NCI-H1436 (cell line): ENCODE measurements around the gene ELF3.
"Not testable (repeated sequence)": the region's sequence is repeated elsewhere in the genome, so short reads cannot be mapped to it uniquely, and the experiment has no call there.

Source experiments
- DNase-seq: peaks from one replicate; lab custom pipeline; 2025; lab: John Stamatoyannopoulos, UW

Gene ELF3

GRCh38 chr1:202010180-202011015 lies at the start of gene ELF3:
TSS of gene ELF3 (plus strand) at chr1:202010587. CDS start at chr1:202011137, 550 bp downstream.
- DNase-seq, result peak; percentile 97

DNA sequence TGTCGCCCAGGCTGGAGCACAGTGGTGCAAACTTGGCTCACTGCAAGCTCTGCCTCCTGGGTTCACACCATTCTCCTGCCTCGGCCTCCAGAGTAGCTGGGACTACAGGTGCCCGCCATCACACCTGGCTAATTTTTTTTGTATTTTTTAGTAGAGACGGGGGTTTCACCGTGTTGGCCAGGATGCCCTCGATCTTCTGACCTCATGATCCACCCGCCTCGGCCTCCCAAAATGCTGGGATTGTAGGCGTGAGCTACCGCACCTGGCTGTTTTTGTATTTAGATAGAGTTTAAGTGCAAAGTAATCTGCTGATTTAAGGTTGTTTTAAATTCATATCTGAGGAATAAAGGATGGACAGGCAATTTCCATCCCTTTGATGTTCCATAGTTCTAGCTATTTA lies 48.0 kb upstream of the ELF3 start:
- DNase-seq, result not testable (repeated sequence)

GRCh38 chr1:201964261-201964660 lies 46.1 kb upstream of the ELF3 start:
- DNase-seq, result no peak

GRCh38 chr1:201966171-201966570 lies 44.2 kb upstream of the ELF3 start:
- DNase-seq, result no peak

GRCh38 chr1:201968202-201968925 lies 42.0 kb upstream of the ELF3 start:
- DNase-seq, result no peak

DNA sequence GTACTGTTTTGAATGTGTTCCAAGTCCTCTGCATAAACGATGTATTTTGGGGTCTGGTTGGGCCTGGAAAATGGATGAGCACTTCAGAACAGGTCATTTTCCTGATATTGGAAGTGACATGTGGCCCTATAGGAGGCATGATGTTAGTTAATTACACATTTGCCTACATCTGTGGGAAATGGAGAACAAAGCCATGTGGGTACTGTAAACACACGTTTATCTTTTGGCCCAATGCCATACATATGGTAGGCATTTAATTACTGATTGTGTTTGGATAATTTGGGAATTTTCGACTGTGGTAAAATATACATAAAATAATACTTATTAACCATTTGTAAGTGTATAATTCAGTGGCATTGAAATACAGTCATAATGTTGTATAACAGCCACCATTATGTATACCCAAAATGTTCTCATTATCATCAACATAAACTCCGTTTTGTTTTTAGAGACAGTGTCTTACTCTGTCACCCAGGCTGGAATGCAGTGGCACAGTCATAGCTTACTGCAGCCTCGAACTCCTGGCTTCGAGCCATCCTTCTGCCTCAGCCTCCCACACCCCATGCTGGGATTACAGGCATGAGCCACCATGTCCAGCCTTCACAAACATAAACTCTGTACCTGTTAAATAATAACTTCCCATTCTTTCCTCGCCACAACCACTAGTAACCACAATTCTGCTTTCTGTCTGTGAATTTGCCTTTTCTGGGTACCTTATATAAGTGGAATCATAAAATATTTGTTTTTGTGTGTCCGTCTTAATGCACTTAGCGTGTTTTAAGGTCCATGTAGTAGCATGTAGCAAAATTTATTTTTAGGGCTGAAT lies 39.8 kb upstream of the ELF3 start:
- DNase-seq, result no peak

DNA sequence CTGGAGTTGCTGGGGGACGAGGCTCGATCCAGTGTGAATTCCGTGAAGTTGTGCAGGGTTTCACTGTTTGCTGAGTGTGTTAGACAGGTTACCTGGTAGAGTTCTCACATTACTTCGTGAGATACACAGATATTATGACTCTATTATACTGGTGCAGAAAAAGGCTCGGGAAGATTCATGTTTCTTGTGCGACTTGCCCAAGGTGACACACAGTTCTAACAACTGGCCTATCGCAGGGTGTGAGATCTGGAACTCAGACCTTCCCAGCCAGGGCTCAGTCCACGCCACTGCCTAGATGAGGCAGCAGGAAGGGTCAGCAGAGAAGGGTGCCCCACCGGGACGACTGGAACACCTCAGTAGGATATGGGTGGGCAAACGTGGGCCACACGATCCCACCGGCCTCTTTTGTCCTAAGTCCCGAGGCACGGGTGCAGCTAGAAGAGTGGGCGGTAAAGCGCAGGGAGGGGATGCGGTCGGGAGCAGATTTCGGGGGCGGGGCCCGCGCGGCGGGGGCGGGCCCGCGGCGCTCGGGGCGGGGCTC lies 28.2 kb upstream of the ELF3 start:
- peak; percentile 53 for DNase-seq

GRCh38 chr1:201982623-201983379 lies 27.6 kb upstream of the ELF3 start, which contains the start of gene RNPEP:
TSS of gene RNPEP (plus strand) at chr1:201982648. CDS start at chr1:201982667, 19 bp downstream.
- DNase-seq, result peak; percentile 52

GRCh38 chr1:201983380-201983805 lies 27.0 kb upstream of the ELF3 start:
- no peak for DNase-seq

DNA sequence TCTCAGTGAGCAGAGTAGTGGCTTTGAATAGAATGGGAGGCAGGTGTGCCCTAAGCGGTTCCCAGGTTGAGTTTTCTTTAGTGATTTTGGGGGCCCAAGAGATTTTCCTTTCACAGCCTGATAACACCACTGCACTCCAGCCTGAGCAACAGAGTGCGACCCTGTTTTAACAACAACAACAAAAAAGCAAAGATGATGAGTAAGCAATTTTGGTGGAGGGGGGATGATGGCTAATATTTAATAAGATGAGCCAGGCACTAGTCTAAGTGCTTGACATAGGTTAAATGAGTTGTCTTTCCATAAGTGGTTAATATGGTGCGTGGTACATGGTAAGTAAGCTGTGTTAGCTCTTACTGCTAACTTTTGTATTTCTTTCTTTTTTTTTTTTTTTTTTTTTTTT lies 25.9 kb upstream of the ELF3 start:
- DNase-seq, result no peak

DNA sequence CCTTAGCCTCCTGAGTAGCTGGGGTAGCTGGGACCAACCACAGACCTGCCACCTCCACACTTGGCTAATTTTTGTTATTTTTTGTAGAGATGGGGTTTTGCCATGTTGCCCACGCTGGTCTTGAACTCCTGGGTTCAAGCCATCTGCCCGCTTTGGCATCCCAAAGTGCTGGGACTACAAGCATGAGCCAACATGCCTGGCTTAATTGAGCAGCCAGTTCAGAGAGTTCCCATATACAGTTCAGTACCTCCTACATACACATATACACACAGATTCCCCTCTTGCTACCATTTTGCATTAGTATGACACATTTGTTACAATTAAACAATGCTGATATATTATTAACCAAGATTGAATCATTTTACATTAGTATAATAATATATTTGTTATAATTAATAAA lies 25.0 kb upstream of the ELF3 start:
- DNase-seq, result no peak

- DNase-seq, result no peak
Measured at GRCh38 chr1:201988601-201989000, 21.8 kb upstream of the ELF3 start.

DNA sequence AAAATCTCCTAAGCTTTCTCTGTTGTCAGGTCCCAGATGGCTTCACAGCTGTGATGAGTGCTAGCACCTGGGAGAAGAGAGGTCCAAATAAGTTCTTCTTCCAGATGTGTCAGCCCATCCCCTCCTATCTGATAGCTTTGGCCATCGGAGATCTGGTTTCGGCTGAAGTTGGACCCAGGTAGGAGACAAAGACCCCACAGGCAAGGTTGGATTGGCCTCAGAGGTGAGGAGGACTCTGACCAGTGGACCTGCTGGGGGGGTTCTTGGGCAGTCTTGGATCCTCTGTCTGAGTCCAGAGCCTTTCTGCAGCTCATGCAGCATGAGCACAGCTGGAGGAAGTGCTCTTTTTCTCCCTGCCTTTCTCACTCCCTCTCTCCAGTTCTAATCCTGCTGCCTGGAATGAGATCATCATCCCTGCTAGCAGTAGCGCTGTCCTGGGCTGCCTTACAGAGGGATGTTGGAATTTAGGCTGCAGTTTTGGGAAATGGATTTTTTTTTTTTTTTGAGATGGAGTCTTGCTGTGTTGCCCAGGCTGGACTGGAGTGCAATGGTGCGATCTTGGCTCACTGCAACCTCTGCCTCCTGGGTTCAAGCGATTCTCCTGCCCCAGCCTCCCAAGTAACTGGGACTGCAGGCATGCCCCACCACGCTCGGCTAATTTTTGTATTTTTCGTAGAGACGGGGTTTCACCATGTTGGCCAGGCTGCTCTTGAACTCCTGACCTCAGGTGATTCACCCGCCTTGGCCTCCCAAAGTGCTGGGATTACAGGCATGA lies 20.8 kb upstream of the ELF3 start:
- DNase-seq, result no peak

DNA sequence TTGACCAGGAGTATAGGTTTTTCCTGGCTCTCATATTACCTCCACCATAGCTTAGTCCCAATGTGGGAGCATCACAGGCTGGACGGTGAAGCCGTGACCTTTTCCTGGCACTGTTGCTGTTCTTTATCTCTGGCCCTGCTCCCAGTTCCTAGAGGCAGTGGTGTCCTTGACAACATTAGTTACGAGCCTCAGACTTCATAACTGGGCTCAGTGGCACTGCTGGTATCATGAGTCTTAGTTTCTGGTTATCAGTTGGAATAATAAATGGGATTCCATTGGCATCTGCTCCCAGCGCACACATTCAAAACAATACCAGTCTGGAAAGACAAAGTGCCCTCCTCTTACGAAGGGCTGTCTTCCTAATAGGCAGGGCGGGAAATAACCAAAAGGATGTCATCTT lies 20.0 kb upstream of the ELF3 start:
- no peak for DNase-seq

DNA sequence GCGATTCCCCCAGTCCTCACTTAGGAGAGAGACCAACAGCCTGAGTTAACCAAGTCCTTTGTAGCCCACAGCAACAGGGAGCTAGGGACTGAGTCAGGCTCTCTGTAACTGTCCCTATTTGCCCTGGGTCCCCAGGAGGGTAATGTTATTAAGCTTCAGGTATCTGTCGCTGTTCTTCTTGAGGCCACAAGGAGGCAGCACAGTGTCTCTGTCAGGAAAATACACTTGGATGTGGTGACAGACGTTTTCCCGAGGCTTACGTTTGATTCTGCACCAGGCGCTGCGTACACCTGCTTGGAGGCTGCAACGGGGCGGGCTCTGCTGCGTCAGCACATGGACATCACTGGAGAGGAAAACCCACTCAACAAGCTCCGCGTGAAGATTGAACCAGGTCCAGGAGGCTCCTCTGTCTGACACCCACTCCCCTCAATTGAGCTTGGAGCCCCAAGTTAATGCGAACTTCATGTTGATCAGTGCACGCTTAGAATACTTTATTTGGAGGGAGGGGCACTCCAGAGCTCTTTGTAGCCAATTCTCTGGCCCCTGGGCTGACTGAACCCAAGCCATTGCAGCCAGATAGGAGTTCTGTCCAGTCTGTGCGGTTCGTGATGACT lies 10.7 kb upstream of the ELF3 start:
- peak; percentile 81 for DNase-seq

GRCh38 chr1:202002507-202002906 lies 7.9 kb upstream of the ELF3 start:
- no peak for DNase-seq

DNA sequence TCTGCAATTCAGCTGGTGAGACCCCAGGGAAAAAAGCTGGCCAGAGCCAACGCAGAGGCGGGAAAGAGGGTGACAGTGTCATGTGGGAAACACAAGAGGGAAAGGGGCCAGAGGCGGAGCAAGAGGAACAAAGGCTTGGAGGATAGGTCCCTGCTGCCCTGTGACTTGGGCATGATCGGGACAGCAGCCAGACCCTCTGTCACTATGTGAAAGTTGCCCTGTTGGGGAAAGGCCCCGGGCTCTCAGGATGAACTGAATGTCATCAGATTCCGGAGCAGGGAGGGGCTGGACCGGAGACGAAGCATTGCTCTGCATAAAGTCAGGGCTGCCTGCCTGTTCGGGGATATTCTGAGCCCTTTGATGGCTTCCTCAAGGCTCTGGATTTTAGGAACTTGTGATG lies 5.7 kb upstream of the ELF3 start:
- DNase-seq, result no peak

DNA sequence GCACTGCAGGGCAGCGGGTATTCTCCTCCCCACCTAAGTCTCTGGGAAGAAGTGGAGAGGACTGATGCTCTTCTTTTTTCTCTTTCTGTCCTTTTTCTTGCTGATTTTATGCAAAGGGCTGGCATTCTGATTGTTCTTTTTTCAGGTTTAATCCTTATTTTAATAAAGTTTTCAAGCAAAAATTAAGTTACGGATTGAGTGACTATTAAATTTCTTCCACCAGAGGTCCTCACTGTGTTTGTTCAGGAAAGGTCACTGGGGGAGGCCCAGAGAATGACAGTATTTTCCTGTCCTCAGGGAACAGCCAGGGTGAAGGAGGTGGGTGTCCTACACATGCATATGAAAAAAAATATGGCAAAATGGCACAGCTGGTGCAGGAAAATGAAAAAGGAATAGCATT lies 4.4 kb upstream of the ELF3 start:
- no peak for DNase-seq

GRCh38 chr1:202007304-202007703 lies 3.1 kb upstream of the ELF3 start:
- no peak for DNase-seq
